ENCODE measurements around the gene ADAM8.

DNA sequence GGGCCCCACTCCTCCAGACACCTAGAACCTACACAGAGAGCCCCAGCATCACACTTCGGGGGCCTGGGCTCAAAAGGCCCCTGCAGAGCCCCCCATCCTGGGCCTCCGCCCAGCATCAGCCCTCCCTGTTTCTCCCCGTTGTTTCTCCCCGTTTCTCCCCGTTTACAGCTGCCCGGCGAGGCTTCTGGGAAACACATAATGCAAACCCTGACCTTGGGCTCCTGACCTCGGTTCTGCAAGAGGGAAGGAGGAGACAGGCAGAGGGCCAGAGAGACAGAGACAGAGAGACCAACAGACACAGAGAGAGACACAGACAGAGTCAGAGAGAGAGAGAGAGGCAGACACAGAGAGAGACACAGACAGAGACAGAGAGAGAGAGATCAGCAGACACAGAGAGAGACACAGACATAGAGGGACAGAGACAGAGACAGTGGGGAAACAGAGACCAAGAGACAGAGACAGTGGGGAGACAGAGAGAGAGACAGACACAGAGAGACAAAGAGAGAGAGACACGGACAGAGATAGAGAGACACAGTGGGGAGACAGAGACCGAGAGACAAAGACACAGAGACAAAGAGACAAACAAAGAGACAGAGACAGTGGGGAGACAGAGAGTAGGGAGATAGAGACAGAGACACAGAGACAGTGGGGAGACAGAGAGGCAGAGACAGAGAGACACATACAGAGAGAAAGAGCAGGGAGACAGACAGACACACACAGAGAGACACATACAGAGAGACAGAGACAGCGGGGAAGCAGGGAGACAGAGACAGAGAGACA, 26.5 kb downstream of the ADAM8 start:
- TF ChIP-seq, protein P1, sequence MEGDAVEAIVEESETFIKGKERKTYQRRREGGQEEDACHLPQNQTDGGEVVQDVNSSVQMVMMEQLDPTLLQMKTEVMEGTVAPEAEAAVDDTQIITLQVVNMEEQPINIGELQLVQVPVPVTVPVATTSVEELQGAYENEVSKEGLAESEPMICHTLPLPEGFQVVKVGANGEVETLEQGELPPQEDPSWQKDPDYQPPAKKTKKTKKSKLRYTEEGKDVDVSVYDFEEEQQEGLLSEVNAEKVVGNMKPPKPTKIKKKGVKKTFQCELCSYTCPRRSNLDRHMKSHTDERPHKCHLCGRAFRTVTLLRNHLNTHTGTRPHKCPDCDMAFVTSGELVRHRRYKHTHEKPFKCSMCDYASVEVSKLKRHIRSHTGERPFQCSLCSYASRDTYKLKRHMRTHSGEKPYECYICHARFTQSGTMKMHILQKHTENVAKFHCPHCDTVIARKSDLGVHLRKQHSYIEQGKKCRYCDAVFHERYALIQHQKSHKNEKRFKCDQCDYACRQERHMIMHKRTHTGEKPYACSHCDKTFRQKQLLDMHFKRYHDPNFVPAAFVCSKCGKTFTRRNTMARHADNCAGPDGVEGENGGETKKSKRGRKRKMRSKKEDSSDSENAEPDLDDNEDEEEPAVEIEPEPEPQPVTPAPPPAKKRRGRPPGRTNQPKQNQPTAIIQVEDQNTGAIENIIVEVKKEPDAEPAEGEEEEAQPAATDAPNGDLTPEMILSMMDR (IDR thresholded peaks at IDR 0.05; ENCODE audit: poor library complexity, severe bottlenecking): no peak
- no peak for TF ChIP-seq EP300 (conservative IDR thresholded peaks at IDR 0.05; ENCODE audit: poor library complexity, severe bottlenecking)
